A549 (cell line): Measurements from ENCODE around the gene CELF4. TPM values are rescaled to one million over a fixed set of nuclear protein-coding genes. Genes with fewer than 3 reads are reported as not detected.

Experiments
- ATAC-seq, 2 experiments: fragments of 200-7000 bp in 1 of 2; fragments of >200 bp in 1 of 2; cut with Nextera tagmentation in 1 of 2; cut with Tn5 transposase in 1 of 2; 3 replicates each; pipeline versions ENCODE4 v1.8.0 to v1.9.1; 2018 to 2020; ENCODE audit warnings: mild to moderate bottlenecking in 1 of 2, moderate library complexity in 1 of 2
- CTCF ChIA-PET: fragments of 300-600 bp; sonication (Branson Sonifier 250); formaldehyde crosslinking; extraction: SDS; loops from one replicate; lab custom pipeline; 2021; ENCODE audit warnings: antibody characterized with exemption, inconsistent platforms; lab: Yijun Ruan, JAX
- POLR2A ChIA-PET: fragments of 350-600 bp; formaldehyde crosslinking; extraction: SDS; loops from one replicate; lab custom pipeline; 2021; ENCODE audit warnings: antibody characterized with exemption, inconsistent platforms; lab: Yijun Ruan, JAX
- DNase-seq, 2 experiments: peaks; one replicate each; pipeline versions ENCODE4 v3.0.0 to v3.0.0-alpha.2; 2011 to 2016; ENCODE audit warnings: low read depth in 1 of 2, low spot score in 1 of 2
- FAIRE-seq: peaks from 2 replicates; lab custom pipeline; 2011; peaks lifted over from hg19 to GRCh38; lab: Jason Lieb, UNC
- H3K27ac ChIP-seq, 2 experiments: fragments of >200 bp; sonication (Bioruptor Twin); formaldehyde crosslinking; 3 replicates each; pipeline ENCODE4 v1.5.1; 2016 to 2017
- H3K4me1 ChIP-seq: fragments of >200 bp; sonication (Bioruptor Twin); formaldehyde crosslinking; 3 replicates; pipeline ENCODE4 v1.6.1; 2016
- H3K4me2 ChIP-seq: fragments of >200 bp; sonication (Bioruptor Twin); formaldehyde crosslinking; 3 replicates; pipeline ENCODE4 v1.6.1; 2016
- H3K4me3 ChIP-seq: fragments of >200 bp; sonication (Bioruptor Twin); formaldehyde crosslinking; 3 replicates; pipeline ENCODE4 v1.5.1; 2016
- H3K9me3 ChIP-seq: fragments of >200 bp; sonication (Bioruptor Twin); formaldehyde crosslinking; 3 replicates; pipeline ENCODE4 v1.6.1; 2016
- ATOH8 ChIP-seq: fragments of 250-450 bp; sonication (Bioruptor Pico); IDR thresholded peaks from 2 replicates; pipeline ENCODE4 v1.5.0; 2020; ENCODE audit warnings: low read depth, mild to moderate bottlenecking, moderate library complexity
- CHD2 ChIP-seq: fragments of 150-350 bp; IDR thresholded peaks from 2 replicates; pipeline ENCODE4 v1.6.1; 2014; ENCODE audit warnings: low read length; ENCODE audit not compliant: partially characterized antibody
- CTCF ChIP-seq: fragments of >200 bp; sonication (Bioruptor Twin); formaldehyde crosslinking; IDR thresholded peaks from 3 replicates; pipeline ENCODE4 v1.5.1; 2016
- EHF ChIP-seq: fragments of 250-450 bp; sonication (Bioruptor Pico); IDR thresholded peaks from 2 replicates; pipeline ENCODE4 v1.5.0; 2020; ENCODE audit warnings: mild to moderate bottlenecking
- EHMT2 ChIP-seq: fragments of 200-600 bp; sonication (generic); IDR thresholded peaks from 2 replicates; pipeline ENCODE4 v1.6.1; 2016; ENCODE audit warnings: antibody characterized with exemption, low read depth, mild to moderate bottlenecking, moderate library complexity
- EP300 ChIP-seq, 2 experiments: fragments of >200 bp; sonication (Bioruptor Twin); formaldehyde crosslinking; IDR thresholded peaks; 2 replicates in 1 of 2; 3 replicates in 1 of 2; pipeline ENCODE4 v1.6.1; 2016 to 2017
- FOSL2 ChIP-seq, 2 experiments: fragments of 450-650 bp in 1 of 2; fragments of >200 bp in 1 of 2; sonication (Bioruptor Twin) in 1 of 2; formaldehyde crosslinking; IDR thresholded peaks; 2 replicates each; pipeline versions ENCODE4 v1.5.0 to v1.6.1; 2016 to 2020; ENCODE audit warnings: mild to moderate bottlenecking in 1 of 2, moderate library complexity in 1 of 2
- FOXS1 ChIP-seq: fragments of 250-450 bp; sonication (Bioruptor Pico); IDR thresholded peaks from 2 replicates; pipeline ENCODE4 v1.5.0; 2020; ENCODE audit warnings: mild to moderate bottlenecking, moderate library complexity
- GATA3 ChIP-seq: IDR thresholded peaks from 2 replicates; pipeline ENCODE4 v1.6.1; 2012; ENCODE audit warnings: borderline replicate concordance
- HES2 ChIP-seq: fragments of >200 bp; sonication (Bioruptor Twin); formaldehyde crosslinking; IDR thresholded peaks from 2 replicates; pipeline ENCODE4 v1.6.1; 2016
- HEYL ChIP-seq: fragments of 250-450 bp; sonication (Bioruptor Pico); IDR thresholded peaks from 2 replicates; pipeline ENCODE4 v1.8.0; 2021; ENCODE audit warnings: mild to moderate bottlenecking, moderate library complexity
- HOXA7 ChIP-seq: fragments of 250-450 bp; sonication (Bioruptor Pico); IDR thresholded peaks from 2 replicates; pipeline ENCODE4 v1.5.0; 2020; ENCODE audit warnings: mild to moderate bottlenecking, moderate library complexity
- HOXB13 ChIP-seq: fragments of 250-450 bp; sonication (Bioruptor Pico); IDR thresholded peaks from 2 replicates; pipeline ENCODE4 v1.5.0; 2020; ENCODE audit warnings: low read depth, mild to moderate bottlenecking, moderate library complexity
- JUNB ChIP-seq: fragments of >200 bp; sonication (Bioruptor Twin); formaldehyde crosslinking; IDR thresholded peaks from 2 replicates; pipeline ENCODE4 v1.6.1; 2016
- KDM5A ChIP-seq: fragments of 200-600 bp; sonication (generic); IDR thresholded peaks from 2 replicates; pipeline ENCODE4 v1.6.1; 2016; ENCODE audit warnings: antibody characterized with exemption, mild to moderate bottlenecking
- MAX ChIP-seq: IDR thresholded peaks from 2 replicates; pipeline ENCODE4 v1.6.1; 2012
- MYC ChIP-seq: IDR thresholded peaks from 2 replicates; pipeline ENCODE4 v1.6.1; 2012; ENCODE audit warnings: mild to moderate bottlenecking, inconsistent platforms, low read length, improper control_type of control experiment, borderline replicate concordance
- NFE2L2 ChIP-seq: fragments of 150-350 bp; conservative IDR thresholded peaks from 2 replicates; pipeline ENCODE4 v1.6.1; 2014; ENCODE audit warnings: low read length
- POLR2A ChIP-seq: IDR thresholded peaks from 2 replicates; pipeline ENCODE4 v1.6.1; 2012; ENCODE audit warnings: mild to moderate bottlenecking, low read length
- RAD21 ChIP-seq, 2 experiments: fragments of >200 bp in 1 of 2; sonication (Bioruptor Twin) in 1 of 2; formaldehyde crosslinking in 1 of 2; IDR thresholded peaks in 1 of 2; conservative IDR thresholded peaks in 1 of 2; 2 replicates in 1 of 2; 3 replicates in 1 of 2; pipeline ENCODE4 v1.6.1; 2012 to 2018; ENCODE audit warnings: inconsistent platforms in 1 of 2
- RCOR1 ChIP-seq: fragments of 150-350 bp; IDR thresholded peaks from 2 replicates; pipeline ENCODE4 v1.6.1; 2014; ENCODE audit warnings: antibody characterized with exemption, low read length, low read depth
- REST ChIP-seq: fragments of 200-600 bp; sonication (generic); IDR thresholded peaks from 2 replicates; pipeline ENCODE4 v1.6.1; 2016; ENCODE audit warnings: antibody characterized with exemption, mild to moderate bottlenecking, moderate library complexity
- RFX5 ChIP-seq: fragments of 450-650 bp; IDR thresholded peaks from 2 replicates; pipeline ENCODE4 v1.7.1; 2014; ENCODE audit warnings: antibody characterized with exemption, mild to moderate bottlenecking, moderate library complexity
- SMC3 ChIP-seq: fragments of >200 bp; sonication (Bioruptor Twin); formaldehyde crosslinking; IDR thresholded peaks from 3 replicates; pipeline ENCODE4 v1.6.1; 2018; ENCODE audit warnings: inconsistent platforms
- TFCP2L1 ChIP-seq: fragments of 250-450 bp; sonication (Bioruptor Pico); IDR thresholded peaks from 2 replicates; pipeline ENCODE4 v1.5.0; 2021; ENCODE audit warnings: mild to moderate bottlenecking
- ZNF302 ChIP-seq: fragments of 250-450 bp; sonication (Bioruptor Pico); IDR thresholded peaks from 2 replicates; pipeline ENCODE4 v1.9.0; 2021; ENCODE audit warnings: inconsistent platforms, mild to moderate bottlenecking, moderate library complexity
- WGBS: methylation state at CpG from one replicate; pipeline ENCODE4 v1.1.6; 2017; ENCODE audit errors: missing lambda C conversion rate; 5-methylcytosine and 5-hydroxymethylcytosine counted together
- polyA plus RNA-seq, 4 experiments: library from polyadenylated mRNA; depleted of rRNA in 3 of 4; stranded (reverse); fragments of >200 nt; fragmentation: RNase III in 1 of 4; extraction: RNeasy Plus Mini Kit Qiagen cat#74134 plus additional on column Dnase treatment in 1 of 4; gene quantifications; 2 replicates in 3 of 4; 3 replicates in 1 of 4; pipeline ENCODE4 v1.2.3, GENCODE V29; 2011 to 2017

The CELF4 gene
- polyA plus RNA-seq, 2 of the 4 experiments (the other 2 are of a cell fraction) = 0.08 TPM; not detected in 1

- ChIA-PET POLR2A (no interaction called here), CTCF (no interaction called here)
Measured at GRCh38 chr18:37336568-37337285, 228.9 kb downstream of the CELF4 start.

GRCh38 chr18:37335409-37335736, 230.2 kb downstream of the CELF4 start:
- CTCF ChIA-PET = interaction anchor here (1.5 to 4.9 kb wide), 2 partner anchors 13 to 128 kb away, joined by 3 to 27 read pairs; no protein-coding TSS in a partner anchor
- TF ChIP-seq HEYL (CRISPR knock-in tag) = no peak
- TF ChIP-seq FOXS1 (CRISPR knock-in tag) = no peak
- 0 out of 3 replicates have a peak, but pooled peaks have one; percentile 16 for TF ChIP-seq SMC3
- TF ChIP-seq RAD21 (conservative IDR thresholded peaks at IDR 0.05 in 1 of 2, IDR thresholded peaks at IDR 0.05 in 1 of 2) = peak; percentile 22 to 30; a peak in 1 of 5 replicates
- peak; percentile 9; the same call in 1 of the 3 replicates for TF ChIP-seq CTCF
- TF ChIP-seq EHF = no peak
- TF ChIP-seq EP300 (IDR thresholded peaks at IDR 0.05) = no peak
- no peak for TF ChIP-seq FOSL2 (IDR thresholded peaks at IDR 0.05)
- no peak for TF ChIP-seq FOSL2 (CRISPR knock-in tag; IDR thresholded peaks at IDR 0.05)
- TF ChIP-seq ATOH8 = no peak
- no peak for TF ChIP-seq POLR2A
- TF ChIP-seq NFE2L2 = no peak
- no peak for TF ChIP-seq MAX
- TF ChIP-seq JUNB = no peak
- TF ChIP-seq HOXA7 (CRISPR knock-in tag) = no peak
- 23% methylated on average over 3 of the region's 3 CpGs for WGBS
- Histone ChIP-seq H3K9me3 (no peaks in the 10 kb centered on the region), H3K4me2 (no peak overlapping the region), H3K27ac (no peak overlapping the region), H3K4me3 (no peak overlapping the region), H3K4me1 (no peaks in the 10 kb centered on the region)
- peak in 1 of 2 experiments; percentile 9 for DNase-seq
- POLR2A ChIA-PET = no interaction called here
- FAIRE-seq = no peak
- peak; percentile 75 to 85; a peak in 5 of 6 replicates for ATAC-seq

More at GRCh38 chr18:37336568-37337285, 228.9 kb downstream of the CELF4 start:
- H3K9me3 ChIP-seq = no peaks in the 10 kb centered on the region
- no peak for FAIRE-seq
- no peak for ATAC-seq
- H3K4me2 ChIP-seq = no peak overlapping the region
- H3K27ac ChIP-seq = no peak overlapping the region
- no peak for DNase-seq
- no peaks in the 10 kb centered on the region for H3K4me1 ChIP-seq
- no peak overlapping the region for H3K4me3 ChIP-seq
- 69% methylated on average over 21 of the region's 27 CpGs for WGBS
- TF ChIP-seq ZNF302 (CRISPR knock-in tag) (no peak), KDM5A (no peak), TFCP2L1 (no peak), REST (no peak), GATA3 (no peak), MYC (no peak), JUNB (no peak), HOXB13 (CRISPR knock-in tag) (no peak), RCOR1 (no peak), EP300 (IDR thresholded peaks at IDR 0.05) (no peak), CHD2 (no peak), HES2 (no peak), RFX5 (no peak), EHMT2 (no peak)
